GM18517 (cell line): ENCODE measurements around the gene ATG4B.
"Not testable (repeated sequence)": the region's sequence is repeated elsewhere in the genome, so short reads cannot be mapped to it uniquely, and the experiment has no call there.

Experiments
- ATAC-seq: cut with Tn5 transposase; IDR thresholded peaks from one replicate; pipeline ENCODE4 v1.9.1; 2021; ENCODE audit warnings: mild to moderate bottlenecking, moderate library complexity; ENCODE audit not compliant: unreplicated experiment

Gene ATG4B

DNA sequence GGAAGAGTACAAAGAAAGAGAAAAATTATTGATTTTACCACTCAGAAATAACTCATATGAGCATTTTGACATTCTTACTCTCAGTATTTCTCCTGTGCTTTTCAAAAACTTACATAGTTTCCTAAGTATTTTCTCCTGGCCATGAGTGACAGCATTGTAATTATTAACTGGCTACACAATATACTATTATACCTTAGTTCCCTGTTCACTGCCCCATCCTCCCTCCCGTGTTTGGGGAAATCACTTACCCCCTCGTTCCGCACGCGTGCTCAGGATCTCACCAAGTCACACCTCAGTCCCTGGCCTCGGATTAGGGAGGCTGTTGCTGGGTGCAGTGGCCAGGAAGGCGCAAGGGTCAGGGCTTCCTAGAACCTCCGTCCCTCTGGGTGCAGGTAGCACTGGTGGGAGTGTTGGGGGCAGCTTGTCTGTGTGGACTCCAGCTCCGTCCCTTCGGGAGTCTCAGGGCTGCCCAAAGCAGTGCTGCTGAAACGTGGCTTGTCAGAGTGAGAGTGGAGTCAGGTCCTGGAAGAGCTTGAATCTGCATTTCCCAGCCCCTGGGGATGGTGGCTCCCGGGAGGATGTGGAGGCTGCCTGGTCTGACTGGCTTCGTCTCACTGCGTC is 23.2 kb downstream of the ATG4B start:
- ATAC-seq: no peak

DNA sequence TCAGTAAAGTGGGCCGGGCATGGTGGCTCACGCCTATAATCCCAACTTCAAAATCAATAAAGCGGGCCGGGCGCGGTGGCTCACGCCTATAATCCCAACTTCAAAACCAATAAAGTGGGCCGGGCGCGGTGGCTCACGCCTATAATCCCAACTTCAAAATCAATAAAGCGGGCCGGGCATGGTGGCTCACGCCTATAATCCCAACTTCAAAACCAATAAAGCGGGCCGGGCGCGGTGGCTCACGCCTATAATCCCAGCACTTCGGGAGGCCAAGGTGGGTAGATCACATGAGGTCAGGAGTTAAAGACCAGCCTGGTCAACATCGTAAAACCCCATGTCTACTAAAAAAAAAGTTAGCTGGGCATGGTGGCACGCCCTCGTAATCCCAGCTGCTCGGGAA is 25.2 kb downstream of the ATG4B start:
- ATAC-seq: not testable (repeated sequence)

DNA sequence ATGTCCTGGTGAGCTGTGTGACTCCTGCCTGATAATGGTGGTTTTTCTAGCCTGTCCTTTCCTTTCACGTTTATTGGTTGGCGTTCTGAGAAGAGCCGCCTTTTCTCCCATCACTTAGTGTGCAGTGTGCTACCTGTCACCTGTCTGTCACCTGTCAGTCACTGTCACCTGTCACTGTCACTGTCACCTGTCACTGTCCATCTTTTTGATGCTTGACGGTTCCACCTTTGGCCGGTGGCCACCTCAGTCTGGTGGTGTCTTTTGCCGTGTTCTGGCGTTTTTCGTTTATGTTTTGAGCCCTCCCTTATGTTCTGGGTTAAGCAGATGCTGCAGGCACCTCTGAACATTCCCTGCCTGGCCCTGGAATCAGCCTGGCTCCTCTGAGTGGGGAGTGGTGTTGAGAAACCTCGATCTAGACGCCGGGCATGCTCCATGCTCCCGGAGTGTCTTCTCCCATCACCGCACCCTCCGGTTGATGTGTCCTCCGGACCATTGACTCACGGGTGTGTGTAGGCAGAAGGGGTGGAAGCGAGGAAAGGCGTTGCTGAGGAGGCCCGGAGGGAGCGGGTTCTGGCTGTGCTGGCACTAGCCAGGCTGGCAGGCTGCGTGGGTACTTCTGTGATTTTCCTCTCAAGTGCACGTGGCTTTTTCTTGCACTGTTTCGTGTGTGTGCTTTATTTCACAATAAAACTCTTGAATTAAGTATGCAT is 28.4 kb downstream of the ATG4B start:
- no peak for ATAC-seq

DNA sequence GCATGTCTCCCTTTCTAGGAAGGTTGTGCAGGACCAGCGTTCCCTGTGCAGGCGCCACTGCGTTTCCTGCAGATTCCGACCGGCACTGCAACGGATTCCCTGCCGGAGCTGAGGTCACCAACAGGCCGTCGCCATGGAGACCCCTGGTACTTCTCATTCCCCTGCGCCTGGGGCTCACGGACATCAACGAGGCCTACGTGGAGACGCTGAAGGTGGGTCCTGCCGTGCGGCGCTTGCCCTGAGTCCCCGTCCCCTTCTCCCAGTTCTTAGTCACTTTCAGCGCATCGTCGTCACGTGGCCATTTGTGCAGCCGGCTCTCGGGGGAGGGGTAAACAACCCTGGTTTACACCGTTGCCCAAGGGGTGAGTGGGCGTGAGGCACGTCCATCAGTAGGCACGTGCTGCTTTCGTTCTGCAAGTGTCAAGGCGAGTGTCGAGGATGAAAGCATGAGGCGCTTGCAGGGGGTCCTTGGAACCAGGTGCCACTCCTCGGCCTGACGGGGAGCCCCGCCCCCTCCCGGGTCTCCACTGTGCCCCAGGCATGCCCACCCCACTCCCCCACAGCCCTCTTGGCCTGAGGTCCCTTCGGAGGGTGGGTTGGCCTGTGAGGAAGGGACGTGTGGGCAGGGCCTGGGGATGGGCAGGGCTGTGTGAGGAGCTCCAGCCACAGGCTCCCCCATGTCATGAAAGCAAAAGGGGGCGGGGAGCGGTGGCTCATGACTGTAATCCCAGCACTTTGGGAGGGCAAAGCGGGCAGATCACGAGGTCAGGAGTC is 29.3 kb downstream of the ATG4B start:
- no peak for ATAC-seq

DNA sequence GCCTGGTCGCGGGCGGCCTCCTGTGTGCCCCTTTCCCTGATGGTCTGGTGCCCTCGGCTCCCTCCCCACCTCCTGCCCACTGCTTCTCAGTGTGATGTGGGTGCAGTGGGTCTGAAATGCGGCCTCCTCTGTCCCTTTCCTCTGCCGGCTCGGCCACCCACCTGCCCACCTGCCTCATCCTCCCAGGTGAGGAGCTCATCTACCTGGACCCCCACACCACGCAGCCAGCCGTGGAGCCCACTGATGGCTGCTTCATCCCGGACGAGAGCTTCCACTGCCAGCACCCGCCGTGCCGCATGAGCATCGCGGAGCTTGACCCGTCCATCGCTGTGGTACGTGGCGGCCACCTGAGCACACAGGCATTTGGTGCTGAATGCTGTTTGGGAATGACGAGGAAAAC is 30.9 kb downstream of the ATG4B start:
- ATAC-seq: no peak

DNA sequence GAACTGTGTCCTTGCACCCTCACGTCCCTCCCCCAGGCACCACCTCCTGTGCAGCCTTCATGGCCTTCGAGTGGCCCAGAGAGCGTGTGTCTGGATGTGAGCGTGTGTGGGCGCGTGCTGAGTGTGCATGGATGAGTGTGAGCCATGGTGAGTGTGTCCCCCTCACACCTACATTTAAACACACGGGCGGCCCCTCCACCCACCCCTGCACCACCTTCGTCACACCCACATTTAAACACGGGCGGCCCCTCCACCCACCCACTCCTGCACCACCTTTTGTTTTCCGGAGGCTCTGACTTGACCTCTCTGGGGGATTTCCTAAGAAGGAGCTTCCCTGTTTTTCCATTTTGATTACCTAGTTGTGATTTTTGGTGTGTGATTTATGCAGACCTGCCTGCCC is 31.3 kb downstream of the ATG4B start:
- no peak for ATAC-seq

DNA sequence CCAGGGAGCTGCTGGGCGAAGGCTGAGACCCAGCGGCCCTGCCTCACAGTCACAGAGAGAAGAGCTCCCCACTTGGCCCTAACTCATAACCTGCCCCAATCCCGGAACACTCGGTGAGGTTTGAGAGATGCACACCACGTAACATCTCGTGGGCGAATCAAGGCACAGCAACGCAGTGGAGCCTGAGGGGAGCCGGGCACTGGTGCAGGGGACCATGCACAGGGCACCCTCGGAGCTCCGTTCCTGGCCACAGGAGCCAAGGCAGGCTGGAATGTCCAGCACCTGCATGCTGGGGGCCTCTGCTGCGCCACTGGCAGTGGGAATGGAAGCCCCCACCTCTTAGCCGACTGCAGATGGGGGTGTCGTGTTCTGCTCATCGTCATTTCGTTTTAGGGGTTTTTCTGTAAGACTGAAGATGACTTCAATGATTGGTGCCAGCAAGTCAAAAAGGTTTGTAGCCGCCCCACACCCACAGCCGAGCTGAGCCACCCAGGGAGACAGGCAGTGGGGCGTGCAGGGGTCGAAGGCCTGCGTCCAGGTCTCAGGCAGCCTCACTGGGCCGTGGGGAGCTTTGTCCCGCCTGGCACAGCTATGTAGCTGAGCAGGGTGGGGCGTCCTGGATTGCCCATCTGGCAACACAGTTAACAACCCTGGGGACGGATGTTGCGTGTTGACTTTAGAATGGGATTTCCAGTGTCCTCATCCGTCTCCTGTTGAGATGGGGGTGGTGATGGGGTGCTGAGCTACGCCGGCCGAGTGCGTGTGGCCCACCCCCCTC is 33.0 kb downstream of the ATG4B start:
- no peak for ATAC-seq

DNA sequence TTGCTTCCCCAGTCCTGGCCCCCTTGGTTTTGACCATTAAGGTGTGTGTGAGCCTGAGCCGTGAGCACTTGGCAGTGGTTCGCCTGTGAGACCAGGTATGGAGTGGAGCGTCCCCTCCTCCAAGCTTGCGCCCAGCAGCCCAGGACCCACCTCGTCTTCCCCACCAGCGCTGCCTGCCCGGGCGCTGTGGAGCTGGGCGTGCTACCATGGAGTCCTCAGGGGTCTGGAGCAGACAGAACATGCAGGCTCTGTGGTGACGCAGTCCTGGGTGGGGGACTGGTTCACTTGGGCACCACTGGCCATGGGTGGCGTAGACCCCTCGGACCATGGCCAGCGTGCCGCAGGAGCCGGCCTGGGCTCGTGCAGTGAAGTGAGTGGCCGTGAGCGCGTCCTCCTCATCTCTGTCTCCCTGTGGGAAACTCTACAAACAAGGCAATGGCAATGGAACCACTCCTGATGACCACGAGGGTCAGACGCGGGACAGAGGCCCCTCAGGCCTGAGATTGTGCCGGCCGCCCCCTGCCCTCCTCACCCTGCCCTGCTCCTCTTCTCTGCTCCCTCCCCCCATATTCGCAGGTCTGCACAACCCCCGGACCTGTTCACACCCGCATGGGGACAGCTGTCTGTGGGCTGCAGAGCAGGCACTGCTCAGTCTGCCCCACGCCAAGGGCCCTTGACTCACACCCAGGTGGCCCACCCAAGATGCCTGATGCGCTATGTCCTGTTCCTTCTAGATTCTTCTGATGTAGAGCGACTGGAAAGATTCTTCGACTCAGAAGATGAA is 34.2 kb downstream of the ATG4B start:
- no peak for ATAC-seq

DNA sequence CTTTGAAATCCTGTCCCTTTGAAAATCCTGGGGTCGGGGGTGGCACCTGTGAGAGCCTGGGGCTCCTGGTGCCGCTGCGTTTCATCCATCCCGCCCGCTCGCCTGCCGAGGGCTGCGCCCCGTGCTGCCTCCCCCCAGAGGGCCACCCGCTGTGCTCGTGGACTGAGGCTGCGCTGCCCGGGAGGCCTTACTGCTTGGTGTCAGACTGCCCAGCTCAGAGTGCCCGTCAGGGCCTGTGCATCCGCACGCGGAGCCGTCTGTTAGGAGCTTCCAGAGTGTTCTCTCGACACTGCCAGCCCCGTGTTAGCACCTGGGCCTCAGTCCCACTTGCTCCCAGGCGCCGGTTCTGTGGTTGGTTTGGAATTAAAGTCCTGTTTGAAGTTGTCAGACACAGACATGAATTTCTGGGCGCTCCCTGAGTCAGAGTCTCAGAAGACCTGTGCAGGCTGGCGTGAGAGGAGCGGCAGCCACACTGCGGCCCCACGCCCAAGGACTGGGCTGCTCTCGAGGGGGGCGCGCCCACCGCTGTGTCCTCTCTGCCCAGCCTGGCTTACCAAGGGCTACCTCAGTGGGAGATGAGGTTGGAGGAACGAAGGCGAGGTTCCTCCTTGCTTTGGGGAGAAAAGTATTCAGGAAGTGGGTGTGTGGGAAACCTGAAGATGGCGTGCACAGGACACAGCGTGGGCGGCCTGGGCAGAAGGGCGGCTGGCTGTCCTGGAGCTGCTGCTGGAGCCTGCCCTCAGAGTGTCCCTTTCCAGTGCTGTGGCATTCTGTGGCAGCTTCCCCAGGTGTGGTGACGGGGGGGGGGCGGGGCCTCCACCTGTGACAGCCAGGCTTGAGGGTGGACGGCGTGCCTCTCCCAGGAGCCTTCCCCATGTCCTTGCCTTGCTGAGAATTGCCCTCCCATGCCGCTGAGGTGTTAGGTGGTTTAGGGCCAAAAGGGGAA is 35.0 kb downstream of the ATG4B start:
- ATAC-seq: no peak

DNA sequence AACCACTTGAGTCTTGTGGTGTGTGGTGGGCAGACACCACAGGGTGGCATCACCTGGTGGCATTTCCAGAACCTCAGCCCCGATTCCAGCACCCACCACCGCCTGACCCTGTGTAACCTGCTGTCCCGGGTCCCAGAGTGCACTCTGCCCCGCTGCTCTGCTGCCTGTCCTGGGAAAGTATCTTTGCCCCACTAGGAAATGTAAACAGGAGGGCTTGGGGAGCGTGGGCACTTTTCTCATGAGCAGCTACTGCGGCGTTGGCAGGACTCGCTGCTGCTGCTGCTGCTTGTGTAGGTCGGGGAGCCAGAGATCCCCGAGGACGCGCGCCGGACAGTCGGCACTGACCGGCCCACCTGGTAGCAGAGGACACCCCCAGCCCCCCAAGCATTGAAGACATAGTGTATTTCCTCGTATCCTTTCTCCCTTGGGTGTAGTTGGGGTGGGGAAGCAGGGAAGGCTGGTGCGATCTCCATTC is 35.7 kb downstream of the ATG4B start:
- ATAC-seq: no peak

DNA sequence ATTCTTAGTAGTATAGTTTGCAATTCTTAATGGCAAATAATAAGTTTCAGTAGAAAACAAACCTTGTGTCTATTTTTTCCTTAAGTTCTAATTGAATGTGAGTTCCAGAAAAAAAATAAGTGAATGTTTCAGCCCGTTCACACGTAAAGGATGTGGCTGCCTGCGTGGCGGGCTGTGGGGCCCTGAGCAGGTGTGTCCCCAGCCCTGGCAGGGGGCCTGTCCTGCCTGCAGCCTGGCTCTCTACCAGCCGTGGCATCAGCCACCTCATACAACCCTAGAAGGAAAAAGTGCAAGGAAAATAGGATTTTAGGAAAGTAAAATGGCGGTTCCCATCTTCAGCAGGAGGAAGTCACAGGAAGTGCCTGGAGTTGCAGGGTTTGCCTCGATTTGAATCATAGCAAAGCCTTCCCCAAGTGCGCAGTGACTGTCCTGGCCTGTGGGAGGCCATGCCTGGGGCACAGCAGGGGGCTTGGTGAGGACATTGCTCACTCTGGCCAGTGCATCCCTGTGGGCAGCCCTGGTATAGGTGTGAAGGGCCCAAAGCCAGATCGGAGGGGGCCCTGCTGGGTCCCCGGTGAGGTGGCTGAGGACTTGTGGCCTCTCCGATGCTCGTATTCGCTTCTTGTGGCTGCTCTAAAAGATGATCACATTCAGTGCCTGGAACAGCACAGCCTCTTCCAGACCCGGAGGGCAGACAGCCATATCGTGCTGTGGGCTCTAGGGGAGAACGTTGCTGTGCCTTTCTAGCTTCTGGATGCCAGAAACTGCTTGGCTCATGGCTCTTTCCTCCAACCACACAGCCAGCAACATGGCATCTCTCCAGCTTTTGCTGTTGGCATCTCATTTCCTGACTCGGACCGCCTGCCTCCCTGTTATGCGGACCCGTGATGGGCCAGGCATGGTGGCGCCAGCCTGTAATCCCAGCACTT is 36.6 kb downstream of the ATG4B start:
- no peak for ATAC-seq

DNA sequence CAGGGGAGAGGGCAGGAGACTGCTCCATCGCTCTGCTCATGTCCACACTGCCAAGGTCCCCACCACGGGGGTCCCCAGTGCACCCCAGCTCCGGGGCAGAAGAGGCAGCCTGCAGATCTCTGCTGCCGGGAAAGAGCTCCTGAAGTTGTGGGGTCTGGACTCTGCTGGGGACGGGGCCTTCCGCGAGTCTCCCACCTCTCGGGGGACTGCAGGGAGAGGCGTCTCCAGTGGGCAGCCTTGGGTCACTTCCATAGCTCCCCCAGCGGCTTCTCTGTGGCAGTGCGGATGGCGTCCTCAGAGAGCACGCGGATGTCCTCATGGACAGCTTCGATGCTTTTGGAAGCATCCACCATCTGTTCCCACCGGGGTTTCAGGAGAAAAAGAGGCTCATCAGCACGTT is 38.4 kb downstream of the ATG4B start:
- no peak for ATAC-seq

DNA sequence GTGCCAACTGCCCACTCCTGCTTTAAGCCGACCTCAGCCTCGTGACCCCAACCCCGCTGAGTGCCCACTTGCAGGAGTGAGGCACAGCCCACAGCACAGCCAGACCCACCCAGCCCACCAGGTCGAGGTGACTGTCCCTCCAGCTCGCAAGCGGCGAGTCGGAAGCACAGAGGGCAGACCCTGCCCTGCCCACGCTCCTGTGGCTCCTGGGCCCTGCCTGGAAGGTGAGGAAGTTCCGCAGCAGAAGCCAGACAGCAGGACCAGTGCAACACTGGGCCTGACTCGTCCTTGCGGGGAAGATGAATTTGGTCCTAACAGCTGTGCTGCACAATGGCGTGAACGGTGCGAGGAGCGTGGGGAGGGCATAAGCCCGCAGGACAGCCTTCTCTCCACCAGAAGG is 39.2 kb downstream of the ATG4B start:
- ATAC-seq: no peak

DNA sequence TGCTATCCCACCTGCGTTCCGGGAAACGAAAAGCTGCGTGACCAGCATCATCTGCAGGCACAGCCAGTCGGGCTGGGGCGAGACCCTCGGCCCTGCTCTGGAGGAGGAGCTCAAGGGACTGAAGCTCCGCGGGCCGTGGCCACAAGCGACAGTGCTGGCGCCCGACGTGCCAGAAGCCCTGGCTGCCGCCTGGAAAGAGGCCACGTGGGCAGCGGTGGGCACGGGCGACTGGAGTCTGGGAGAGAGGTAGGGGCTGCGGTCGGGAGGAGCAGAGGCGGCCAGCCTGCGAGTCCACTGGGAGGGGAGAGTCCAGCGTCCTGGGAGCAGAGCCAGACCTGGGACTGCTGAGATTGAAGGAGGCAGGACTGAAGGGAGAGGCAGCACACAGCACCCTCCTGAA is 39.9 kb downstream of the ATG4B start:
- ATAC-seq: no peak

DNA sequence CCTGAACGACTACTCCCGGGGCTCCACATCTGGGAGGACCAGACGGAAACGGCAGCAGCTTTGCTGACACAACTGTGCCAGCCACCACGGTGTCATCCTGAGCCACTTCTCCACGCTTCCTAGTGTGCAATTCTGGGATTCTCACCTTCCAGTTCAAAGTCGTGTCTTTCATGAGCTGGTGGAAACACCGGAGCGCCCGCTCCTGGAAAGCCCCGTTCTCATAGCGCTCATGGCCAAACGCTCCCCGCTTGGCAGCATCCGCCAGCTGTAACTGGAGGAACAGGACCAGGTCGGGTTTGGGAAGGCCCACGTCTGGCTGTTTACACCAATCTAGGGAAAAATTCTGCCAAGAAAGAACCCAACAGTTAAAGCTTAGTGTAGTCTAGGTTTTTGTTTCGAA is 40.8 kb downstream of the ATG4B start:
- no peak for ATAC-seq

DNA sequence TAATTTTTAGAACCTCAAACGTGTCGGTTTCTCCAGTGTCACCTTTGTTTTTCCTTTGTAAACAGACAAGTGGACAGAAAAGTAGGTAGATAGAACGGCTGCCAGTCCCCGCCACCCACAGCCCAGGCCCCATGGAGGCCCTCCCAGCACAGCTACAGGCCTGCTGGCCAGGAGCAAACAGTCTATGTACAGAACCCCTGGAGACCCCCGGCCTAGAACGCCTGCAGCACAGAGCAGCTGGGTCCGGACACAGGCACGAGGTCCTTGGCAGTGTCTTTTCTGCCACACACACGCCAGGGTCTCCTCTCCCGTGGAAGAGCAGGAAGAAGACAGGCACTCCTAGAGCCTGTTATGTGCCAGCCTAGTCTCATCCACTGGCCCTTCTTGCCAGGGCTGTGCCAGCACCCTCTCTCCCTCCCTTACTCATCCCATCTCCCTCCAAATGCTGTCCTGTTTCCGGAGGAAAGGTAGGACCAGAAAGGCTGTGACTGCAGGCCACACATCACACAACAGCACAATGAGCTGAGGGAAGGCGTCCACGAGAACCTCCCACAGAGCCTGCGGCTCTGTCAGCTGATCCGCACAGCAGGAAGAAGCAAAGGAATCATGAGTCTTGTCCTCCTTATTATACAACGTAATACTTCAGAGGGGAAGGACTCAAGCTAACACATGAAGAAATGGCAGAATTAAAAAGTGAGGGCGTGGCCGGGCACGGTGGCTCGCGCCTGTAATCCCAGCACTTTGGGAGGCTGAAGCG is 41.5 kb downstream of the ATG4B start:
- no peak for ATAC-seq

DNA sequence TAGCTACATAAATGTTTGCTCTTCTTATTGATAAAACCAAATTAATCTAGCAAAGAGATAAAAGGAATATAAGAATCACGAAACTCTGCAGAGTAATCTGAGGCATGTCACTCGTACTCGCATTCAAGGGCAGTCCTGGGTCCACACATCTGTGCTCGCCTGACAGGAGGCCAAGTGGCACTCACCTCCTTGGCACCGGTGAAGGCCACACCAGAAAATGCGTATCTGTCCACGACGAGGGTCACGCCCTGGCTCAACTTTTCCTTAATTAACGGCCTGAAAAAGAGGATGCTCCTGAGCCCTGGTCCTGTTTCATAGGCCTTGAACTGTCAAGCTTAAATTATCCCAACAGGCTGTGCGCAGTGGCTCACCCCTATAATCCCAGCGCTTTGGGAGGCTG is 42.6 kb downstream of the ATG4B start:
- no peak for ATAC-seq
